Measurements from ENCODE around the gene ALDOC. TPM values are rescaled to one million over a fixed set of nuclear protein-coding genes. Genes with fewer than 3 reads are reported as not detected.

Gene ALDOC
- total RNA-seq, 2 donors from 2014 or later = 26.0 to 38.6 TPM

- DNase-seq (no peak), ATAC-seq (no peak)
- intact Hi-C loops (cut with DNase I, micrococcal nuclease) = no loop called here
Measured at GRCh38 chr17:28567604-28568003, 9.1 kb downstream of the ALDOC start.

GRCh38 chr17:28563475-28563874 is 13.2 kb downstream of the ALDOC start:
- DNase-seq (no peak), ATAC-seq (no peak)
- intact Hi-C loops (cut with DNase I, micrococcal nuclease) = no loop called here

GRCh38 chr17:28555022-28555421 is 21.7 kb downstream of the ALDOC start:
- DNase-seq (no peak), ATAC-seq (no peak)
- intact Hi-C loops (cut with DNase I, micrococcal nuclease) = no loop called here

- ATAC-seq (no peak), DNase-seq (no peak)
- intact Hi-C loops (cut with DNase I, micrococcal nuclease) = no loop called here
Measured at GRCh38 chr17:28554565-28554964, 22.1 kb downstream of the ALDOC start.

- intact Hi-C loops (cut with DNase I, micrococcal nuclease) = no loop called here
- ATAC-seq (no peak), DNase-seq (no peak)
Measured at GRCh38 chr17:28553000-28553505, 23.6 kb downstream of the ALDOC start.

- intact Hi-C loops (cut with DNase I, micrococcal nuclease) = no loop called here
- ATAC-seq = peak; percentile 87
- peak; percentile 71 to 90 for DNase-seq
Measured at GRCh38 chr17:28552176-28552999, 24.3 kb downstream of the ALDOC start, which contains the start of gene UNC119. TSS of gene UNC119 (minus strand) at chr17:28552624. CDS start at chr17:28552557, 67 bp downstream.

GRCh38 chr17:28551421-28552175 is 25.1 kb downstream of the ALDOC start:
- ATAC-seq (peak; percentile 38), DNase-seq (peak in 1 of 2 donors; percentile 26)
- intact Hi-C loops (cut with DNase I, micrococcal nuclease) = no loop called here

DNA sequence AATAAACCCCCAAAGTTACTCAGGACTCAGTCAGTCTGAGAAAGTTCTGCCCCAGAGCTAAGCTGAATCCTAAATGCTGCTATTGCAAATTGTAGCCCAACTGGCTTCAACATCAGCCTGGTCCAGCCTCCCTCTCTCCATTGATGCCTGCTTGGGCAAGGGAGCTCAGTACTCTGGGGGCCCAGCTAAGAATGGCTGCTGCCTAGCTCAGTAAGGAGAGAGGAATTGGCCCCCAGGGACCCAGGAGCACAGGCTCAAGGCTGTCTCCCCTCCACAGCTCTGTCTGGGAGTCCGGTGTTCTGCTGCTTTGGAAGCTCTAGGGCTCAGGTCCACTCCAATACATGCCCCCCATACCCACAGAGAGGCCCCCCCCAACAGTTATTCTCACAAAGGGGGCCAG is 25.8 kb downstream of the ALDOC start:
- DNase-seq (no peak), ATAC-seq (no peak)
- intact Hi-C loops (cut with DNase I, micrococcal nuclease) = no loop called here

DNA sequence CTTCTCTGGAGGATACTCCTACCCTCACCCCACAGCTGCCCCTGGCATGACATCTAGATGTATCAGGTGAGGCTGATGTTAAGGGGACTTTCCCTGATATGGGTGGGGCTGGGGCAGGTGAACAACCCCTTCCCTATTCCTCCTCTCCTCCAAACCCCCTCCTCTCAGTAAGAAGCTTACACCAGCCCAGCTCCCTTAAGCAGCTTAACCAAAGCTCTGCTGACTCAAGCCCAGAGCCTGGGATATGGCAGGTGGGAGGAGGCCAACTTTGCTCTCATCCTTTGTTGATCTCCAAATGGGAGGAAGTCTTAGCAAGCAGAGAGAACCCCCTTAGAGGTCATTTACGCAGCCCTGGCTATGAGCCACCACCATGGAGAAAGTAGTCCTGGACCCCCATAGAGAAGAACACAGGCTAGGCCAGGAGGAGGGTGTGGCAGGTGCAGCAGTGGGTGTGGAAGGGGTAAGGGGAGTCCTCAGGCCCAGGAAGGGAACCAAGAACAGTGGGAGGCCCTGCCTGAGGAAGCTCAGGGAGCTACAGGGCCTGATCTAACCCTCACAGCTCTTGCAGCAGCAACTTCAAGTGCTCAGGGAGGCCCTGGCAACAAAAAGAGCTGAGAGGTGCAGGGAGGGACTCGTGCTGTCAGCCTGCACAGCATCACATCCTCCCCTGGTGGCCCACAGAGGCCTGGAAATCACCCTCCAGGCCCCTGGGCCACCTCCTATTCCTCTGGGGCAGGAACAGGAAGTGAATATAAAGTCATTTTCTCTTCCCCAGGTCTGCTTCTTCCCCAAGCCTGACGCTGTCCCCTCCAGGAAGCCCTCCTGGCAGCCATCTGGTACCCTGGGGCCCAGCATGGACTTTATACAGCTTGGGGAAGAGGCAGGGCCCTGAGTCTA is 27.2 kb downstream of the ALDOC start:
- peak in 1 of 2 donors; percentile 24 for DNase-seq
- ATAC-seq = no peak
- intact Hi-C loops (cut with DNase I, micrococcal nuclease) = no loop called here

DNA sequence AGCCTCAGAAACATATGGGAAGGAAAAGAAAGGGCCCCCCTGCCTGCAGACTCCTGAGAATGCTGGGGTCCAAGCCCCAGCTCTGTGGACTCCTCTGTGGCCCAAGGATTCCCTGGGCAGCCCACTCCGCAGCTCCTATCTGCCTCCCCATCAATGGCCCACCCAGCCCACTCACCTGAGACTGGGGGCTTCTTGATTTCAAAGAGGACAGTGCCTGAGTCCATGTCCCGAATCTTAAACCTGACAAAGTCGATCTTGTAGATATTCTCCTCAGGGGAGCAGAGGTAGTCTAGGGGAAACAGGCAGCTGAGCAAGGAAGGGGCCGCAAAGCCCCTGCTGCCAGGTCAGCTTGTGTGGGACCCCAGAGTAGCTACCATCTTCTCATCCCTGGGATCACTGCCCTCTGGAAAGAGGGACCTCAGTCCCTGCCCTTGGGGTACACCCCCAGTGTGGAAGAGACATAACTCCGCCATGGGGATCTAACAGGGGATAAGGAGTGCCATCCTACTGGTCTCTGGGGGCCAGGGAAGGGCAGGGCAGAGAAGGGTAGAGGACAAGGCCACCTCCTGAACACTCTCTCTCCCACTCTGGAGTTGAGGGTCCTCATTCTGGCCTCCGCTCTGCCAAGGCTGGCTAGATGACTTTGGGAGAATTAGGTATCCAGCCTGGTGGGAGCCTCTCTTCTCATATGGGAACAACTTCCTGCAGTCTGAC is 28.1 kb downstream of the ALDOC start:
- DNase-seq = peak in 1 of 2 donors; percentile 19
- intact Hi-C loops (cut with DNase I, micrococcal nuclease) = no loop called here
- ATAC-seq = no peak

DNA sequence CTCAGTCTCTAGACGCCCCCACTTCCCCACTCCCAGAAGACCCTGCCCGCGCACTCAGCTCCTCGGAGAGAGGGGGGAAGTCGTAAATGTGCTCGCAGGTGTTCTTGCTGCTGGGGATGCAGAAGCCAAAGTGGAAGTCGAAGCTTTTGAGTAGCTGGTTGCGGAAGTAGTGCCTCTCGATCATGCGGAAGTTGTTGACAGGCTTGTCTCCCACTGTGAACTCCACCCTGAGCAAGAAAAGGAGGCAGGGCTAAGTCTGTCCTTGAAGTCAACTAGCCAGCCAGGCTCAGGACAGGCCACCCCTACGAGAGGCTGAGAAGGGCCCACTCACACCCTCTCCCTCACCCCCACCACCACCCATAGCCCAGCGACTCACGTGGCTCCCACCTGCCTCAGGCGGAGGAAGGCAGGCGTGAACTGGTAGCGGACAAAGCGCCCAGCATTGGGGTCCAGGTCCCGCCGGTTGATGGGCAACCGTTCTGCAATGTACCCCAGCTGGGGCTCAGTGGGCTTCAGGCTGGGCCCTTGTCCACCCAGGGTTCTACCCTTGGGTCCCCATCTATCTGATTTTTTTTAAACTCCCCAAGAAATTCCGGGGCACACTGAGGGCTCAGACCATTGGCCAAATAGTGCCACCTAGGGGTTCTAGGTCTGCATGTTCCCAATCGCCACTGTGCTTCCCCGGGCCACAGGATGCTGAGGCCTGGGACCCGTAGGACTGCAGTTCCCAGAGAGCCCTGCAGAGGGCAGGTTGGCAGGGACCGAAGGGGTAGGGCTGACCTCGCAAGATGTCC is 28.9 kb downstream of the ALDOC start:
- ATAC-seq (peak; percentile 56), DNase-seq (peak; percentile 79 to 87)
- intact Hi-C loops (cut with DNase I, micrococcal nuclease) = no loop called here

DNA sequence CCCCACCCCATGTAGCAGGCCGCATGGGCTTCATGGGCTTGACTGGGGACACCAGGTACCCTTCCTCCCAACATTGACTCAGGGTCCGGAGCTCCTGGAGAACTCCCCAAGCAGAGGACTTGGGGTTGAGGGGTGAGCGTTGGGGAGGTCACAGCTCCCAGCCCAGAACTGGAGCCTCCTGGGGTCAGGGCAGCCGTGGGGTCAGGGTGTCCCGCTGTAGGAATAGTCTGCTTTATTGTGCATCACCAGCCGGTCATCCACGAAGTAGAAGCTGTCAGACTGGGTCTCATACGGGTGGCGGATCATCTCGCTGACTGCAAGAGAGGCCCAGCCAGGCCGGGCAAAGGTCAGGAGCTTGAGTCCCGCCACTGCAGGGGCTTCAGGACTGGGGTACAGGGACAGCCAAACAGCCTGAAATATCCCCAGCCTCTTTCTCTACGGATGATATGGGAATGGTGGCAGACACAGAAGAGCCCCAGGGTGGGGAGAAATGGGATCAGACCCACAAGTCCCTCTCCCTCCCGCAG is 29.5 kb downstream of the ALDOC start:
- DNase-seq (no peak), ATAC-seq (no peak)
- intact Hi-C loops (cut with DNase I, micrococcal nuclease) = no loop called here

- intact Hi-C loops (cut with DNase I, micrococcal nuclease) = no loop called here
- no peak for DNase-seq
- ATAC-seq = no peak
Measured at GRCh38 chr17:28545787-28546415, 30.8 kb downstream of the ALDOC start.

- no peak for ATAC-seq
- intact Hi-C loops (cut with DNase I, micrococcal nuclease) = no loop called here
- DNase-seq = no peak
Measured at GRCh38 chr17:28545141-28545503, 31.6 kb downstream of the ALDOC start.

DNA sequence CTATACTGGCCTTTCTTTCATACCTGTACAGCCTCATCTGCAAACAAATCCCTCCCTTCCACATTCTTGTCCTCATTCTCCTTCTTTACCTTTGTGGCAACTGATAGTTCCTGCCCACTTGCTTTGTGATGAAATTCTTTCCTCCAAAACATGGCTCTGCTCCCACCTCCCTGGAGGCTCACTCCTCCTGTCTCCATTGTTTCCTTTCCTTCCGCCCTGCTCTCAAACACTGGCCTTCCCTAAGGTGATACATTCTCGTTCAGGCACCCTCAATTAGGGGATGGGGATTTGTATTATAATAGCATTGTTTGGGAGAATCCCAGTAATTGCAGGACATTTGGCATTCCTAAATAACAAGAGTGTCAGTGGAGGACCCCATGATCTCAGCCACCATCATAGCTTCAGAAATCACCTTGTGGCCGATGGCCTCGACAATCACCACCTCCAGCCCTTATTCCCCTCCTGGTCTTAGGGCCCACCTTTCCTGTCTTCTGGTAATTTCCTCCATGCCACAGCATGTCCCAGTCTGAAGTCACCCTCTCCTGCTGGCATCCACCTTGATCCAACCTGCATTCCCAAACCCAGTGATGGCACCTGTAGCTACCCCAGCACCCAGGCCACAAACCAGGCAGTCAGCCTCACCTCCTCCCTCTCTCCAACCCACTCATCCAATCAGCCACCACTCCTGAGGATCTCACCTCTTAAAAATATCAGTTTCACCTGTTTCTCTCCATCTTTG is 32.1 kb downstream of the ALDOC start:
- intact Hi-C loops (cut with DNase I, micrococcal nuclease) = no loop called here
- ATAC-seq (no peak), DNase-seq (no peak)

DNA sequence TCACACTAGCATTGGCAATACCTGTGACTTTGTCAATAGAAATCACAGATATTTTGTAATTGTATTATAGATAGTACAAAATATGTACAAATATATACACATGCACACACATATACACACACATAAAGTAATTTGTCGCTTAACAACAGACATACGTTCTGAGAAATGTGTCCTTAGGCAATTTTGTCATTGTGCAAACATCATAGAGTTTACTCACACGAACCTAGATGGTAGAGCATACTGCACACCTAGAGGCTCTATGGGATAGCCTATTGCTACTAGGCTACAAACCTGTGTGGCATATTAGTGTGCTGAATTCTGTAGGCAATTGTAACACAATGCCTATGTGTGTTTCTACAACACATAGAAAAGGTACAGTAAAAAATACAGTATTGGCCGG is 35.3 kb downstream of the ALDOC start:
- intact Hi-C loops (cut with DNase I, micrococcal nuclease) = no loop called here
- ATAC-seq (no peak), DNase-seq (no peak)
